NAMALWA (cell line): ENCODE measurements around the gene AGK.
"Not testable (repeated sequence)": the region's sequence is repeated elsewhere in the genome, so short reads cannot be mapped to it uniquely, and the experiment has no call there.

ENCODE experiments used
- DNase-seq: peaks from one replicate; pipeline ENCODE4 v3.0.0-alpha.2; 2015; ENCODE audit warnings: low spot score

The AGK gene

DNA sequence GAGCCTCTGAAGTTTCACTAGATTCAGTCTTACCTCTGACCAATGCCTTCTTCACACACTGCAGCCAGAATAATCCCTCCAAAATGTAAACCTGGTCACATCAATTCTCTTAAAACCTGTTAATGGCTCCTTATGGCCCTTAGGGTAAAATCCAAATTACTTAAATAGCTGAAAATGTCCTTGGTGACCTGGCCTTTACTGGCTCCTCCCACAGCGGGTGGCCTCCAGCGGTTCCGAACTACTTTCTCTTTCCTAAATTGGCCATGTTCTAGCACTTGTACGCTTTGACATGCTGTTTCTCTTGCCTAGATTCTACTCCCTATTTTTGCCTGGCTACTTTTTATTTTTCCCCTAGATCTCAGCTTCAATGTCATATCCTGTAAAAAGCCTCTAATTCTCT is 36.1 kb downstream of the AGK start:
- no peak for DNase-seq

DNA sequence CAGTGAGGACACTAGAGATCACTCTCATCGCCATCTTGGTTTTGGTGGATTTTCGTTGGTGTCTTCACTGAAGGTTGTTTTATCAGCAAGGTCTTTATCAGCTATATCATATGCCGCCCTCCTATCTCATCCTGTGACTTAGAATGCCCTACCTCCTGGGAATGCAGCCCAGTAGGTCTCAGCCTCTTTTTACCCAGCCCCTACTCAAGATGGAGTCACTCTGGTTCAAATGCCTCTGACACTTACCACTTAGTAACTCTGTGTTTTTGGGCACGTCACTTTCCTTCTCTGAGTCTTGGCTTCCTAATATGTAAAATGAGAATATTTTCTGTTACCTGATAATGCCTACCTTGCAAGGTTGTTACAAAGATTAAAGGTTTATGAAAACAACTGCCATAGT is 37.7 kb downstream of the AGK start:
- DNase-seq = no peak

DNA sequence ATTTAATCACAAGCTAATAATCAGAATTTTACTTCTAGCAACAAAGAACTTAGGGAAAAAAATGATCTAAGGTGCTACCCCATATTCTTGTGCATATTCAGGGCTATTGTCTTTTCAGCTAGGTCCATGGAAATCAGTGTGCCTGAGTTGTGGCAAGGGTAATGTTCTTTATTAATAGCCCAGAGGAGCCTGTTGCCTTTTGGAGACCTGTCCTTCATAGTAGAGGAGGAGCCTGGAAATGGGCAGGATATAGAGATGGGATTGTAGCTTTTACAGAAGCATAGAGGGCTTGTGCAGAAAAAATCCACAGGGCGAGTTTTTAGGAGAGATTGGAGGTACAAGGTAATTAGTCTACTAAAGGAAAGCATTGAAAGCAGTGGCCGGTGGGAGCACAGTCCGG is 38.9 kb downstream of the AGK start:
- DNase-seq = no peak

DNA sequence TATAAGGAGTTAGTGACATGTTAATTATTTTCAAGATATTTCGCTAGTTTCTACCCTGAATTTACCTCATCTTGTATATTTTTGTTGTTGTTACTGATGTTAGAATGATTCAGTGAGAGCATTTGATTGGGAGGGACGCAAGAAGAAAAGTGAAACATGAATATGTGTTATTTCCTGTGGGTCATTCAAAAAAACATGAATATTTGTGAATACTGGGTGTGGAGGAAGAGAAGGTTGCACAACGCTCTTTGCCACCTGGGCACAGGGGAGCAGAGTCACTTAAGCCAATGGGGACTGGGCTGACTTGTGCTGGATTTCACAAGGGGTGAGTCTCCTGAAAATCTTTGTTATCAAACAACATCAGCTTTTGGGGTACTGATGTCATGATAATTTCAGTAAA is 39.5 kb downstream of the AGK start:
- DNase-seq = no peak

DNA sequence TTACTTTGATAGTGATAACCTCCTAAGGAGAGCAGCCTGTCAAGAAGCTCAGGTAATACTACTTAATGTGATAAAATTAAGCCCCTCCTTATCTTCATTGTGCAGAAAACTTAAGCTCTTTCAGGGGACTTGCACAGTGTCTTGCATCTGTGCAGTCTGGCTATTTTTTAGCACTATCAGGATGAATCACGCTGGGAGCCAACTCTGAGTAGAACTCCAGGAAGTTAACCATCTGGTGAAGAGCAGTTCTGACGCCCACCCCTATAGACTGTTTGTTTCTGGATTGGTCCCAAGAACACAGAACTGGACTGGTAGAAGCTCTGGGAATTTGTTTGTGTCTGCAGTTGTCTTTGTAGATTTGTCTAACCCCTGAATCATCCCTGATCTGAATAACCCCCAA is 41.9 kb downstream of the AGK start:
- no peak for DNase-seq

DNA sequence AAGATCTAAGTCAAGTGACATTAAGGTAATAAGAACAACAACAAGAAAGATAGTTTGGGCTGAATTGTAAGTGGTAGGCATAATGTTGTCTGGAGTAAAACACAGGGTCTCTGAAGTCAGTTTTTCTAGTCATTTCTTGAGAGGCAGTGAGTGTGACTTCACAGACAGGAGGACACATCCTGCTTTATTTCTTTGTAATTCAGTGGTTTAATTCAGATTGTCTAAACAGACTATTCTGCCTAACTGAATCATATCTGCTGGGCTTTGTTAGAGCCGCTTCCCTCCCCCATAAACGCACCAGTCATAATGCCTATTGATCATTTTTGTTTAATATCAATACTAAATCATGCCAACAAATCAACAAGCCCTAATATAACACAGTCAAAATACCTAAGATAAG is 46.8 kb downstream of the AGK start:
- DNase-seq = no peak

DNA sequence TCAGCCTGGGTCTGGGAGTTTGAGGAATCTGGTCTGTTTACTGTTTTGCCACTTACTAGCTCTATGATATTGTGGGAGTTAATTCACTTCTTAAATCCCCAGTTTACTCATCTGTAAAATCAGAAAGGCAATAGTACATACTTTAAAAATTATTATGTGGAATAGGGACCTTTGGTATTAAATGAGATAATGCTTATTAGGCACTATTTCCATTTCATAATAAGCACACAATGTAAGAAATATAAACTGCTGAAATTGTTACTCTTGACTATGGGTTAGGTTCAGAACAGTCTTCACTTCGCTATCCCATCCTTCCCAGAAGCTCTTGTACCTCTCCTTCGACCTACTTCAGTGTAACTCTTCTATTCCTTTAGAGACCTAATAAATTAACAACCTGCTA is 47.2 kb downstream of the AGK start:
- DNase-seq = no peak

DNA sequence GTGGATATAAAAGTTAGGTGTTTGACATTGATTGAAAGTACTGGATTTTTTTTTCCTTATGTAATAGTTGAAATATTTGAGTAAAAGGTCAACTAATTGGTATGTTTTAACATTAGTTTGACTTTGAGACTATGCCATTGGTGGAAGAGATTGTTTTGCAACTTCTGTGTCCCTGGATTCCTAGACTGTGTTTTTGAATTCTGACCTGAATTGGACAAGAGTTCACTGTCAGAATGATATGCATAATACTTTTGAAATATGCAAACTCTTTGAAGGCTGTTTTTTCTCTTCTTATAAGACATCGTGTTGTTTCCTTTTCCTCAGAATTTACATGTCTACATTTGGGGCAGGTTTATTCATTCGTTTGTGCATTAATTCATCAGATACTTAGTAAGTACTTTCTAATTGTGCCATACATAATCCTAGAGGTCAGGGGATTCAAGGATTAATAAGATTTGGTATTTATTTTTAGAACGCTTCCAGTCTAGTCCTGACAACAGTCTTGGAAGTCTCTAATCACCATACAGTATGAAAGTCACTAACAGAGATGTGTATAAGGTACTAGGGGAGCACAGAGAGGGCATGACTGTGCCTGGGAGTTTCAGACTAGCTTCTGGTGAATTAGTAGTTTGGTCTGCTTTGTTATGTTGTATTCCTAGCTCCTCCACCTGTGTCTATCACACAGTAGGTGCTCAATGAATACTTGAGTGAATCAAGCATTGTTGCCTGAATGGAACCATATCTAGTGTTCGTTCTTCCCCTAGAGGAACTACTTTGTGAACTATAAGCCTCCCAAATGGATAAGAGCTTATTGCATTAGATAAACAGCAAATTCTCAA is 49.2 kb downstream of the AGK start:
- no peak for DNase-seq

DNA sequence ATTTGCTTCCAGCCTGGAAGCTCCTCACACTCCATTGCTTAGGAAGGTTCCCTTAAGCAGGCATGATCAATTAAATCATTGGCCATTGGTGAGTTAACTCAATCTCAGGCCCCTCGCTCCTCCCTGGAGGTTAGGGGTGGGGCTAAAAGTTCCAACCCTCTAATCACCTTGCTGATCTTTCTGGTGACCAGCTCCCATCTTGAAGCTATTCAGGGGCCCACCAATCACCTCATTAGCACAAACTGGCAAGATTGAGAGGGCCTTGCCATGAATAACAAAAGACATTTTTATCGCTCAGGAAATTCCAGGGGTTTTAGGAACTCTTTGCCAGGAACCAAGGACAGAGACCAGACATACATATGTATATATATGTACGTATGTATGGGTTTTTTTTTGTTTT is 58.4 kb downstream of the AGK start:
- no peak for DNase-seq

DNA sequence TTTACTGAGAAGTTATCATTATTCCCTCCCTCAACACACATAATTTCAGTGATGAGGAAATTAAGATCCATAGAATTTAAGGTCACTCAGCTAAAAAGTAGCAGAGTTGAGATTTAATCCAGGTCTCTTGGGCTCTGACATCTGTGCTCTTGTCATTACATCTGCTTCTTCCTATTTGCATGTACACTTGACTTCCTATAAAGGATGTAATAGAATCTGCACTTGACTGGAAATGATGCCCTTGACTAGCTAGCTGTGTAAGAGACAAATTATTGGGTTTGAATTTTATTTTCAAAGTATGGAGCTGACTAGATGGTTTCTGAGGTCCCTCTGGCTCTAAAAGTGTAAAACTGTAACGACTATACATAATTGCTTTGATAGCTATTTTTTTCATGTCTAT is 59.5 kb downstream of the AGK start:
- DNase-seq = no peak

DNA sequence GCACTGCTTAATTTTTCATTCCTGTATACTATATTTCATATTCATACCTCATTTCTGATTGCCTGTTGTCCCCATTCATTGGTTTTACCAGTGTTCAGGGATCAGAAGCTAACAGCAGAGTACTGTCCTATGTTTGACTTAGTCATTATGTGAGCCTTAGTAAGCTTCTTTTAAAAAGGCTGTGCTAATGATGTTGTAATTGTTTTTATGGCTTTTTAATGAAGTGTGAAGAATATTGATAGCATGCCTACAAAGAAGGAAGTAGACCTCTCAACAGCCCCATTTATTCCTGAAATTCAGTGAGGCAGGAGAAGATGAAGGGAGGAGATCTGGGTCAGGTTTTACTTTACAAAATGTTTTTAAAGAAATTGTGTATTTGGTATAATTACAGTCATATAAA is 61.7 kb downstream of the AGK start:
- DNase-seq = no peak

DNA sequence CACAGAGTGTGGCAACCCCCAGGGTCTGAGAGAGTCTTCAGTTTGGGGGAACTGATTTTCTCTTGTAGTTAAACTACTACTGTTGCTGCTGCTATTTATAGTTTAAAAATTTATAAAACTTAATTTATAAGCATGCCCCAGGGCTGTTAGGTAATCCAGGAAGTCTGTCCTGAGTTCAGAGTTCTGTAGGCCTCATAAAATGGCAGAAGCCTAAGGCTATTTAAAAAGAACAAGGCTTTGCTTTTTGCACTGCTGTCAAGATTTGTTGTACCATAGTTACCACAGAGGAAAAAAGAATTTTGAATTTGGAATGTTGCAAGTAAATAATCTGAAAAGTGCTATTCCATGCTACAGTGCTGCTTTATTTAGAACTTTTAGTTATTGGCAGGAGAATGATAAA is 66.1 kb downstream of the AGK start:
- DNase-seq = no peak

DNA sequence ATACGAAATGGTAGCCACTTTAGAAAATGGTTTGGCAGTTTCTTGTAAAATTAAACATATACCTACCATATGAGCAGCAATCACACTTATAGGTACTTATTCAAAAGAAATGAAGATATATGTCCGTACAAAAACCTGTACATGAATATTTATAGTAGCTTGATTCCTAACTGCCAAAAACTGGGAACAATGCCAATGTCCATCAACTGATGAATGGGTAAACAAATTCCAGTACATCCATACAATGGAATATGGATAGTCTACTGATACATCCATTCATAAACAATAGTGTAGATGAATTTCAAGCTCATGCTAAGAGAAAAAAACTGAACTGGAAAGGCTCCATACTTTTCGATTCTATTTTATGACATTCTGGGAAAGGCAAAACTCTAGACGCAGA is 68.5 kb downstream of the AGK start:
- no peak for DNase-seq

DNA sequence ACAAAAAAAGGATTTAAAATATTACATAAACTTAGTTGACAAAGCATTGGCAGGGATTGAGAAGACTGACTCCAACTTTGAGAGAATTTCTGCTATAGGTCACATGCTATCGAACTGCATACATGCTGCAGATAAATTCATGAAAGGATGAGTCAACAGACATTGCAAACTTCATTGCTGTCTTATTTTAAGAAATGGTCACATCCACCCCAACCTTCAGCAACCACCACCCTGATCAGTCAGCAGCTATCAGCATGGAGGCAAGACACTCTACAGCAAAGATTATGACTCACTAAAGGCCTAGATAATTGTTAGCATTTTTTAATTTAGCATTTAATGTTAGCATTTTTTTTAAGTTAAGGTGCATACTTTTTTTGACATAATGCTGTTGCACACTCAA is 73.6 kb downstream of the AGK start:
- DNase-seq = no peak

DNA sequence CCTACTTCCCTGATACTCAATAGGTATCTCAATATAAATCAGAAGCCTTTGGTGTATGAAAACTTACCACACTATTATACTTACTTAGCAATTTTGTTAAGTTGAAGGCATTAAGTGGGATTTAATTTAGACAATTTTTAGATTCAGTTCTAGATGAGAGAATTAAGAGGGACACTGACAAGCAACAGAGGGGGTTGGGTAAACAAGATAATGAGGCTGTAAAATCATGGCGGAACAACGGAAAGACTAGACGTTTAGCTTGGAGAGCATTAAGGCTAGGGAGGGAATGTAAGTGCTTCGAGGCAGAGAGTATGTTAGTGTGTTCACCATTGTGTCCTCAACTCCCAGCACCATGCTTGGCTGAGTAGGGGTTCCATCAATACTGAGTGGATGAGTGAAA is 79.4 kb downstream of the AGK start:
- DNase-seq = no peak

DNA sequence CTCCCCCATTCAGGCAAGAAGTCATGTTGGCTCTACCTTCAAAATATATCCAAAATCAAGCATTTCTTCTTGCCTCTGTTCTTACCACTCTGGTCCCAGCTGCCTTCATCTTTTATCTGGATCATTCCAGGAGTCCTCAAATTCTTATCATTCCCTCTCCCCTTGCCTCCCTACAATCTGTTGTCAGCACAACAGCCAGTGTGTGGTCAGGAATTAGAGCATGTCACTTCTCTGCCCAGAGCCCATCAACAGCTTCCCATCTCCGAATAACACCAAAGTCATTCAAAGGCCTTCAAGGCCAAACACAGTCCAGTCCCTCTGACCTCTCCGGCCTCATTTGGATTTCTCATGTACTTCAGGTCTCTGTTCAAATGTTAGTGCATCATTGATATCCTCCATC is 80.3 kb downstream of the AGK start:
- no peak for DNase-seq

DNA sequence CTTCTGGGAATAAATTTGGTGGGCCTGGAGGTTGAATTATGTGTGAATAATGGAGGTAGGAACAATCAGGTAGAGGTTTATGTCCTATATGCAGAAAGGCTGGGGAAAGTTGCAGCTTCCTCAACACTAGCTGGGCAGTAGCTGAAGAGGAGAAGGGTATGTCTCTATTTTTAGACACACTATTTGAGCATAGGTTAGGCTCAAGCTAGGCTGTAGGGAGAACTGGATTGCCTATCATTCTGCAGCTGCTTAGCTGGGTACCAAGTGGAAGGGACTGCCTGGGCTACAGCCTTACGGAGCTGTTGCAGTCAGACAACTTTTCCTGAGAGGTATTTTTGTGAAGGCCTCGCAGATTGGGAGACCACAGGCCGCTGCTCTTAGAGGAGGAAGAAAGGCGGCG is 82.9 kb downstream of the AGK start:
- no peak for DNase-seq

DNA sequence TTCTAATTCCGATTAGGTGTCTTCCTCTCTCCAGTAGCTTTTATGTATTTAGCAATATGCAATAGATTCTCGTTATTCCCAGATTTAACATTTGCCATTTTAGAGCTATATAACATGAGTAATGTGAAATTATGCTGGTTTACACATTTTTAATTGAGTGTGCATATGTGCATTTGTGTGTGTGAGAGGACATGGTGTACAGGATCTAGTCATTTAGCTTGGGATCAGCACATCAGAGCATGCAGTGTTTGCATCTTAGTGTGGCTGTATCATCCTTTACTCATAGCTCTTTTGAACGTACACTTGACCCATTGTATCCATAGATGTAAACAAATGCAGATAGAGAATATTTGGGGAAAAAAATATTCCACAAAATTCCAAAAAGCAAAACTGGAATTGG is 84.8 kb downstream of the AGK start:
- no peak for DNase-seq

DNA sequence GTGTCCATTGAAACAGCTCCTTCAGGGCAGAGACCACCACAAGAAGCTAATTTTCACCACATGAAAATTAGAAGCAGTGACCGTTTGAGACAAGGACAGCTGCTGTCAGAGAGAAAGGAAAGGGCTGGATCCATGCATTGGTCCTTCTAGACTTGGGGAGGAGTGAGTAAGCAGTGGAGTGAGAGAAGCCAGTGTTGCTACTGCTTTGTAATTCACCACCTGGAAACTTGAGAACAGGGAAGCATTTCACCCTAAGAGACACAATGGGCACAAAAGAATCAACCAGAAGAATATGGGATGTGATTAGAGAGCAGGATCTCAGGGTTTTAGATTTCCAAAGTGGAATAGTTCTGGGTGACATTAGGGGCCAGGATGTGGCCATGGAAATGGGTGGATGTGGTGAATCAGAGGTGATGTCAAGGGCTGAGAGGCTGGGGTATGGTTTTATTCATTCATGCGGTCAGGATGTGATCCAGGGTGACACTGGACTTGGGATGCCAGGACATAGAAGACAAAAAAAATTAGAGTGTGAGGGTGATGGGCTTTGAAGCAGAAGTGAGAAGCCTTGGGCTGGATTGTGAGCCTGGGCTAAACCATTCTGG is 89.1 kb downstream of the AGK start:
- DNase-seq = no peak

DNA sequence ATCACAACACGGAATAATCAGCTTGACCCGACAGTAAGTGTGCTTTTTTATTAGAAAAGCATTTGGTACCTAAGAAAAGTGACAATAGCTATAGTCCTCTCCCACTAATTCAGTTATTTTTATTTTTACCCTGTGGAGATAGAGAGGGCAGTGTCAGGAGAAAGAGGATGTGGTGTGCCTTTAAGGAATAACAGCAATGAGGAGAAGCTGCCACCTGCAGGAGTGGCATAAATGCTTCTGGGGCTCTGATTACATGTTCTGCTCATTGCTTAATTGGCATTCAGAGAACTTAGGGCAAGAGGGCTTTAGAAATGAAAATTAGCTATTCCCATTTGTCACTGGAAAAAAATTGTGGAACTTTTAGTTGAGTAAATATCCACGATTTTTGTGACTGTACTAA is 90.7 kb downstream of the AGK start:
- no peak for DNase-seq

DNA sequence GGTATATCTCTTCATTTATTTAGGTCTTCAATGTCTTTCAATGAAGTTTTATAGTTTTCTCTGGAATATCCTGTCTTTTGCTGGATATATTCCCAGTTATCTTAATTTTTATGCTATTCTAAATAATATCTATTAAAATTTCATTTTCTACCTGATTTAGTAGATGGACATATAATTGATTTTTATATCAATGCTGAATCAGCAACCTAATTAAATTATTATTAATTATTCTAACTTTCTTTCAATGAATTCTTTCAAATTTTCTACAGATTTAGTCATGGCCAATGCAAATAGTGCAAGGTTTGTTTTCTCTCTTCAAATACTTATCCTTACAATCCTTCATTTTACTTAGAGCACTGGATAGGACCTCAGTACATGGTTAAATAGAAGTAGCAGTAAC is 94.0 kb downstream of the AGK start:
- no peak for DNase-seq

DNA sequence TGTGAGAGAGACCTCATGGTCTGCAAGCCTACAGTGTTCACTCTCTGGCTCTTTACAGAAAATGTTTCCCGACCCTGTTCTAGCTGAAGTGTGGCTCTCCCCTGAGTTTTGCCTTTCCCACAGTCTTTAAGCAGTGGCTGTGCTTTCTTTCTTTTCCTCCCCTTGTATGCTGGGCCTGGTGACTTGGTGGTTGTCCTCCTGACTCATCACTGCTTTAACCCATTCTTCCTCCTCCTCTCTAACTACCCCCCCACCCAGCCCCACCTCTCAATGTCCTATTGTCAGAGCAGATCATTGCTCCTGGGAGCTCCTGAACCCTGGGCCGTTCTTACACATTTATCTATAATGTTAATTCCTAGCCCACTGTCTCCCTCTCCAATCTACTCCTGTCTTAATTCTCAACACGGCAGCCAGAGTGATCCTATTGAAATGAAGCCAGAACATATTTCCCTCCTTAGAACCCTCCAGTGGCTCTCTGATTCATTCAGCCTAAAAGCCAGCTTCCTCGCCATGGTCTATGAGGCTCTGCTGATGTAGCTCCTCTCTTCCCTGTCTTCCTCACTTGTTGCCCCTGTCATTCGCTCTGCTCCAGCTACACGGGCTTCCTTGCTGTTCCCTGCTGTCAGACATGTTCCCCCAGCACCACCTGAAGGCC is 95.7 kb downstream of the AGK start:
- DNase-seq = no peak

DNA sequence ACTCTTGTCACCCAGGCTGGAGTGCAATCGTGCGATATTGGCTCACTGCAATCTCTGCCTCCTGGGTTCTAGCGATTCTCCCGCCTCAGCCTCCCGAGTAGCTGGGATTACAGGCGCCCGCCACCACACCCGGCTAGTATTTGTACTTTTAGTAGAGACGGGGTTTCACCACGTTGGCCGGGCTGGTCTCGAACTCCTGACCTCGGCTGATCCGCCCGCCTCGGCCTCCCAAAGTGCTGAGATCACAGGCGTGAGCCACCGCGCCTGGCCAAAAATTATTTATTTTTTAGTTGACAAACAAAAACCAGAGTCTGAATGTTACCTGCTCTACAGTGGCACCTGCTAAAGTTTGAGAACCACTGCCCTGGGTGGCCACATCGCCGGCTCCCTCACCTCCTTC is 96.5 kb downstream of the AGK start:
- DNase-seq = not testable (repeated sequence)
